IMR-90 (cell line): Measurements from ENCODE around the gene ERMN. TPM values are rescaled to one million over a fixed set of nuclear protein-coding genes. Genes with fewer than 3 reads are reported as not detected.

Experiments used
- ATAC-seq: fragments of 200-7000 bp; cut with Tn5 transposase; 2 replicates; pipeline ENCODE4 v1.9.1; 2020; ENCODE audit warnings: low read depth, mild to moderate bottlenecking, moderate library complexity
- BruUV-seq: library from RNA; stranded (reverse); fragments of 400-500 nt; replicated peaks from 2 replicates; lab custom pipeline; 2021; lab: Mats Ljungman, UMichigan
- CTCF ChIA-PET: fragments of 300-600 bp; formaldehyde crosslinking; extraction: SDS; loops from one replicate; lab custom pipeline; 2021; ENCODE audit warnings: antibody characterized with exemption; lab: Yijun Ruan, JAX
- POLR2A ChIA-PET: fragments of 300-600 bp; sonication (Branson Sonifier 250); formaldehyde crosslinking; loops from one replicate; lab custom pipeline; 2022; ENCODE audit warnings: antibody characterized with exemption; ENCODE audit not compliant: unreplicated experiment; lab: Charles Lee
- DNase-seq: peaks from one replicate; pipeline ENCODE4 v3.0.0; 2013
- H2AFZ ChIP-seq: replicated peaks from 2 replicates; pipeline ENCODE3; 2013; ENCODE audit warnings: low read length, mild to moderate bottlenecking; ENCODE audit not compliant: poor library complexity
- H2AK5ac ChIP-seq: 2 replicates; pipeline ENCODE4 v1.6.1; 2013; ENCODE audit warnings: low read depth, low read length, inconsistent platforms
- H2AK9ac ChIP-seq: replicated peaks from 2 replicates; pipeline ENCODE3; 2013; ENCODE audit warnings: mild to moderate bottlenecking, low read depth, low read length, moderate library complexity; ENCODE audit not compliant: poor library complexity
- H2BK120ac ChIP-seq: 2 replicates; pipeline ENCODE4 v1.6.1; 2013; ENCODE audit warnings: low read depth, low read length, inconsistent platforms
- H2BK15ac ChIP-seq: 3 replicates; pipeline ENCODE4 v1.6.1; 2013; ENCODE audit warnings: low read depth, low read length, inconsistent platforms
- H2BK20ac ChIP-seq: 2 replicates; pipeline ENCODE4 v1.6.1; 2013; ENCODE audit warnings: low read depth, mild to moderate bottlenecking, inconsistent platforms, low read length, moderate library complexity
- H2BK5ac ChIP-seq: 2 replicates; pipeline ENCODE4 v1.6.1; 2013; ENCODE audit warnings: mild to moderate bottlenecking, low read depth, low read length, inconsistent platforms; ENCODE audit not compliant: poor library complexity, severe bottlenecking
- H3K14ac ChIP-seq: replicated peaks from 2 replicates; pipeline ENCODE4 v1.6.1; 2013; ENCODE audit warnings: low read depth, low read length, inconsistent platforms
- H3K18ac ChIP-seq: 2 replicates; pipeline ENCODE4 v1.6.1; 2013; ENCODE audit warnings: low read depth, low read length, control low read depth
- H3K23ac ChIP-seq: 2 replicates; pipeline ENCODE4 v1.6.1; 2013; ENCODE audit warnings: low read depth, low read length, inconsistent platforms
- H3K27ac ChIP-seq: 2 replicates; pipeline ENCODE4 v1.5.1; 2013; ENCODE audit warnings: mild to moderate bottlenecking, control low read depth, low read length; ENCODE audit not compliant: insufficient read depth
- H3K27me3 ChIP-seq: 2 replicates; pipeline ENCODE4 v1.6.1; 2013; ENCODE audit warnings: low read length; ENCODE audit not compliant: control insufficient read depth, insufficient read depth
- H3K36me3 ChIP-seq: 2 replicates; pipeline ENCODE4 v1.6.1; 2013; ENCODE audit warnings: low read length, mixed read lengths; ENCODE audit not compliant: control insufficient read depth, insufficient read depth
- H3K4ac ChIP-seq: 2 replicates; pipeline ENCODE4 v1.6.1; 2013; ENCODE audit warnings: low read depth, low read length, inconsistent platforms
- H3K4me1 ChIP-seq: 2 replicates; pipeline ENCODE4 v1.6.1; 2013; ENCODE audit warnings: low read length, mixed read lengths; ENCODE audit not compliant: control insufficient read depth, insufficient read depth
- H3K4me2 ChIP-seq: 2 replicates; pipeline ENCODE4 v1.6.1; 2013; ENCODE audit warnings: low read depth, mild to moderate bottlenecking, control low read depth, low read length, moderate library complexity
- H3K4me3 ChIP-seq: 2 replicates; pipeline ENCODE4 v1.5.1; 2013; ENCODE audit warnings: low read depth, mild to moderate bottlenecking, control low read depth, low read length, moderate library complexity; ENCODE audit not compliant: insufficient read depth
- H3K56ac ChIP-seq: 2 replicates; pipeline ENCODE4 v1.6.1; 2013; ENCODE audit warnings: low read length, inconsistent platforms; ENCODE audit not compliant: insufficient read depth; ENCODE audit errors: extremely low read depth
- H3K79me1 ChIP-seq, 2 experiments: 2 replicates each; pipeline ENCODE4 v1.6.1; 2013; ENCODE audit warnings: low read length in 2 of 2, inconsistent platforms in 1 of 2, low read depth in 1 of 2
- H3K9ac ChIP-seq: 2 replicates; pipeline ENCODE4 v1.6.1; 2013; ENCODE audit warnings: low read depth, low read length, control low read depth
- H3K9me1 ChIP-seq: 2 replicates; pipeline ENCODE4 v1.6.1; 2013; ENCODE audit warnings: low read length, inconsistent platforms; ENCODE audit not compliant: insufficient read depth
- H3K9me3 ChIP-seq: 2 replicates; pipeline ENCODE4 v1.6.1; 2013; ENCODE audit warnings: low read length; ENCODE audit not compliant: control insufficient read depth, insufficient read depth
- H4K20me1 ChIP-seq: 2 replicates; pipeline ENCODE4 v1.6.1; 2013; ENCODE audit warnings: low read length, inconsistent platforms; ENCODE audit not compliant: insufficient read depth
- H4K5ac ChIP-seq: 2 replicates; pipeline ENCODE4 v1.6.1; 2013; ENCODE audit warnings: mild to moderate bottlenecking, low read depth, low read length, control low read depth
- H4K8ac ChIP-seq, 2 experiments: 2 replicates each; pipeline ENCODE4 v1.6.1; 2013; ENCODE audit warnings: low read depth in 2 of 2, low read length in 2 of 2, control low read depth in 1 of 2, inconsistent platforms in 1 of 2
- H4K91ac ChIP-seq: 2 replicates; pipeline ENCODE4 v1.6.1; 2013; ENCODE audit warnings: low read depth, low read length, inconsistent platforms; ENCODE audit not compliant: insufficient read depth
- BHLHE40 ChIP-seq: fragments of 150-350 bp; IDR thresholded peaks from 2 replicates; pipeline ENCODE4 v1.6.1; 2016; ENCODE audit warnings: mild to moderate bottlenecking, low read depth, low read length
- CEBPB ChIP-seq: IDR thresholded peaks from 2 replicates; pipeline ENCODE4 v1.6.1; 2012; ENCODE audit warnings: low read depth, low read length, improper control_type of control experiment
- CHD1 ChIP-seq: IDR thresholded peaks from 2 replicates; pipeline ENCODE4 v1.6.1; 2012; ENCODE audit warnings: low read depth, low read length, improper control_type of control experiment
- FOS ChIP-seq: fragments of 150-350 bp; IDR thresholded peaks from 2 replicates; pipeline ENCODE4 v1.6.1; 2016; ENCODE audit warnings: low read depth, low read length
- MAFK ChIP-seq: IDR thresholded peaks from 2 replicates; pipeline ENCODE4 v1.6.1; 2012; ENCODE audit warnings: low read depth, low read length, improper control_type of control experiment
- MAZ ChIP-seq: IDR thresholded peaks from 2 replicates; pipeline ENCODE4 v1.6.1; 2012; ENCODE audit warnings: low read depth, mild to moderate bottlenecking, low read length, improper control_type of control experiment, moderate library complexity, borderline replicate concordance
- MXI1 ChIP-seq: IDR thresholded peaks from 2 replicates; pipeline ENCODE4 v1.6.1; 2012; ENCODE audit warnings: low read depth, mild to moderate bottlenecking, low read length, moderate library complexity, borderline replicate concordance
- NFE2L2 ChIP-seq: fragments of 150-350 bp; IDR thresholded peaks from 2 replicates; pipeline ENCODE4 v1.6.1; 2016; ENCODE audit warnings: low read depth, mild to moderate bottlenecking, low read length
- POLR2A ChIP-seq: IDR thresholded peaks from 2 replicates; pipeline ENCODE4 v1.6.1; 2012; ENCODE audit warnings: mild to moderate bottlenecking, low read depth, low read length
- RAD21 ChIP-seq: IDR thresholded peaks from 2 replicates; pipeline ENCODE4 v1.6.1; 2012; ENCODE audit warnings: low read length, improper control_type of control experiment
- RCOR1 ChIP-seq: IDR thresholded peaks from 2 replicates; pipeline ENCODE4 v1.6.1; 2012; ENCODE audit warnings: mild to moderate bottlenecking, low read length, improper control_type of control experiment; ENCODE audit not compliant: insufficient replicate concordance
- RFX5 ChIP-seq: IDR thresholded peaks from 2 replicates; pipeline ENCODE4 v1.8.0; 2012; ENCODE audit warnings: low read depth, mild to moderate bottlenecking, low read length, moderate library complexity
- SMC3 ChIP-seq: fragments of 150-350 bp; IDR thresholded peaks from 2 replicates; pipeline ENCODE4 v1.6.1; 2016; ENCODE audit warnings: low read depth, mild to moderate bottlenecking, antibody characterized with exemption, low read length, moderate library complexity
- WGBS, 2 experiments: methylation state at CpG; one replicate each; pipeline versions ENCODE4 v1.1.5 to v1.1.7; 2013; ENCODE audit warnings: missing lambda C conversion rate in 2 of 2; ENCODE audit not compliant: insufficient read length in 1 of 2; ENCODE audit errors: extremely low coverage in 2 of 2; 5-methylcytosine and 5-hydroxymethylcytosine counted together
- dilution Hi-C: fragments of 300-500 bp; cut with HindIII; formaldehyde crosslinking; loops from one replicate; pipeline ENCODE4 v1.14.3; 2018; ENCODE audit warnings: low sequenced_read_pairs; ENCODE audit not compliant: unreplicated experiment
- in situ Hi-C: fragments of 300-500 bp; cut with MboI; formaldehyde crosslinking; loops from 3 replicates; pipeline ENCODE4 v1.14.3; 2019; ENCODE audit warnings: low sequenced_read_pairs, inconsistent platforms, mixed read lengths
- intact Hi-C: fragments of 100-400 bp; cut with micrococcal nuclease; formaldehyde crosslinking; loops from 2 replicates; pipeline ENCODE4 v1.10.0; 2022
- polyA plus RNA-seq, 3 experiments: library from polyadenylated mRNA; depleted of rRNA; stranded (reverse); fragments of >200 nt; gene quantifications; 2 replicates each; pipeline ENCODE4 v1.2.3, GENCODE V29; 2012; ENCODE audit warnings: low replicate concordance in 1 of 3
- total RNA-seq: library from RNA; depleted of rRNA; stranded (reverse); fragments of >200 nt; gene quantifications from 2 replicates; pipeline ENCODE4 v1.2.3, GENCODE V29; 2012
- TF ChIP-seq, protein P1 (sequence below): conservative IDR thresholded peaks from 2 replicates; pipeline ENCODE4 v1.5.1; 2012; ENCODE audit warnings: mild to moderate bottlenecking, low read depth, low read length, improper control_type of control experiment
- TF ChIP-seq, protein P2 (sequence below): fragments of 150-350 bp; IDR thresholded peaks from 2 replicates; pipeline ENCODE4 v1.6.1; 2016; ENCODE audit warnings: low read depth, mild to moderate bottlenecking, low read length, moderate library complexity, borderline replicate concordance
- TF ChIP-seq, protein P3 (sequence below): fragments of 150-350 bp; IDR thresholded peaks from 2 replicates; pipeline ENCODE4 v1.6.1; 2017; ENCODE audit warnings: mild to moderate bottlenecking, antibody characterized with exemption, low read length, low read depth

Gene ERMN
- total and polyA plus RNA-seq, 2 of the 4 experiments (the other 2 are of a cell fraction) = not detected

DNA sequence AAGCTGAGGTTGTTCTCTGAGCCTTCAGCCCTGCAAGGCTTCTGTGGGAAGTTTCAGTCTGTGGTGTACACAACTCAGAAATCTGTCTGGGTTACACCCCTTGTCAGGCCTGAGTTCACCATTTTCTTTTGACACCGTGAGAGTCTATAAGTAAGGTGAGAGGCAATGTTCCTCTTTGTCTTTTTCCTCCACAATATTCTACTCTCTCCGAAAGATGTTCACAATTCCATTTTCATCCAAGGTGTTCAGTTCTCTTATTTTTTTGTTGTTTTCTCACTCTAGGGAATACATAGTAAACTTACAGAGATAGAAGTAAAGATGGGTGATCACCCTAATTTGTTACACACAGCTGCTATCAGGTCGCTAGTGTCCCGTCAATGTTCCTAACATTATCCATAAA lies 3.2 kb downstream of the ERMN start:
- Histone ChIP-seq H3K4me2 (no peak overlapping the region), H3K9me1 (no peaks in the 10 kb centered on the region), H2BK120ac (no peak overlapping the region), H4K5ac (no peak overlapping the region), H3K79me1 (no peaks in the 10 kb centered on the region), H4K8ac (no peak overlapping the region), H3K14ac (no peak overlapping the region), H3K9me3 (no peaks in the 10 kb centered on the region), H2BK20ac (no peak overlapping the region), H3K36me3 (no peaks in the 10 kb centered on the region), H2AK5ac (no peak overlapping the region), H3K4me3 (no peak overlapping the region), H4K91ac (no peak overlapping the region), H2BK5ac (no peak overlapping the region), H4K20me1 (no peaks in the 10 kb centered on the region), H2BK15ac (no peak overlapping the region), H2AFZ (no peak overlapping the region), H3K4me1 (no peaks in the 10 kb centered on the region), H3K27me3 (no peaks in the 10 kb centered on the region), H3K56ac (no peak overlapping the region), H3K27ac (no peak overlapping the region), H3K18ac (no peak overlapping the region), H3K9ac (no peak overlapping the region), H3K23ac (no peak overlapping the region), H3K4ac (no peak overlapping the region), H2AK9ac (no peak overlapping the region)
- no CpG with 5 or more reads among the region's 4 CpGs for WGBS, 2 experiments
- ATAC-seq = no peak
- CTCF ChIA-PET = interaction anchor here (1.4 to 1.8 kb wide), 2 partner anchors 13 to 20 kb away, joined by 5 read pairs; no protein-coding TSS in a partner anchor
- intact Hi-C loops (no loop called here), dilution Hi-C loops (no loop called here), in situ Hi-C loops (no loop called here)
- no peak for TF ChIP-seq RCOR1
- TF ChIP-seq MAFK = no peak
- TF ChIP-seq CEBPB = no peak
- TF ChIP-seq POLR2A = no peak
- no peak for TF ChIP-seq MXI1
- TF ChIP-seq SMC3 = no peak
- TF ChIP-seq FOS = no peak
- TF ChIP-seq RAD21 = no peak
- TF ChIP-seq BHLHE40 = no peak
- no peak for TF ChIP-seq MAZ
- TF ChIP-seq RFX5 = no peak
- TF ChIP-seq CHD1 = no peak
- TF ChIP-seq, protein P1, sequence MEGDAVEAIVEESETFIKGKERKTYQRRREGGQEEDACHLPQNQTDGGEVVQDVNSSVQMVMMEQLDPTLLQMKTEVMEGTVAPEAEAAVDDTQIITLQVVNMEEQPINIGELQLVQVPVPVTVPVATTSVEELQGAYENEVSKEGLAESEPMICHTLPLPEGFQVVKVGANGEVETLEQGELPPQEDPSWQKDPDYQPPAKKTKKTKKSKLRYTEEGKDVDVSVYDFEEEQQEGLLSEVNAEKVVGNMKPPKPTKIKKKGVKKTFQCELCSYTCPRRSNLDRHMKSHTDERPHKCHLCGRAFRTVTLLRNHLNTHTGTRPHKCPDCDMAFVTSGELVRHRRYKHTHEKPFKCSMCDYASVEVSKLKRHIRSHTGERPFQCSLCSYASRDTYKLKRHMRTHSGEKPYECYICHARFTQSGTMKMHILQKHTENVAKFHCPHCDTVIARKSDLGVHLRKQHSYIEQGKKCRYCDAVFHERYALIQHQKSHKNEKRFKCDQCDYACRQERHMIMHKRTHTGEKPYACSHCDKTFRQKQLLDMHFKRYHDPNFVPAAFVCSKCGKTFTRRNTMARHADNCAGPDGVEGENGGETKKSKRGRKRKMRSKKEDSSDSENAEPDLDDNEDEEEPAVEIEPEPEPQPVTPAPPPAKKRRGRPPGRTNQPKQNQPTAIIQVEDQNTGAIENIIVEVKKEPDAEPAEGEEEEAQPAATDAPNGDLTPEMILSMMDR = no peak
- TF ChIP-seq, protein P2, sequence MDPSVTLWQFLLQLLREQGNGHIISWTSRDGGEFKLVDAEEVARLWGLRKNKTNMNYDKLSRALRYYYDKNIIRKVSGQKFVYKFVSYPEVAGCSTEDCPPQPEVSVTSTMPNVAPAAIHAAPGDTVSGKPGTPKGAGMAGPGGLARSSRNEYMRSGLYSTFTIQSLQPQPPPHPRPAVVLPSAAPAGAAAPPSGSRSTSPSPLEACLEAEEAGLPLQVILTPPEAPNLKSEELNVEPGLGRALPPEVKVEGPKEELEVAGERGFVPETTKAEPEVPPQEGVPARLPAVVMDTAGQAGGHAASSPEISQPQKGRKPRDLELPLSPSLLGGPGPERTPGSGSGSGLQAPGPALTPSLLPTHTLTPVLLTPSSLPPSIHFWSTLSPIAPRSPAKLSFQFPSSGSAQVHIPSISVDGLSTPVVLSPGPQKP = no peak
- no peak for TF ChIP-seq NFE2L2
- TF ChIP-seq, protein P3, sequence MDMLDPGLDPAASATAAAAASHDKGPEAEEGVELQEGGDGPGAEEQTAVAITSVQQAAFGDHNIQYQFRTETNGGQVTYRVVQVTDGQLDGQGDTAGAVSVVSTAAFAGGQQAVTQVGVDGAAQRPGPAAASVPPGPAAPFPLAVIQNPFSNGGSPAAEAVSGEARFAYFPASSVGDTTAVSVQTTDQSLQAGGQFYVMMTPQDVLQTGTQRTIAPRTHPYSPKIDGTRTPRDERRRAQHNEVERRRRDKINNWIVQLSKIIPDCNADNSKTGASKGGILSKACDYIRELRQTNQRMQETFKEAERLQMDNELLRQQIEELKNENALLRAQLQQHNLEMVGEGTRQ = no peak
- BruUV-seq = no TSS peak
- DNase-seq = no peak
- POLR2A ChIA-PET = no interaction called here
